Stimulated activated CD4-positive, alpha-beta T cell treated with anti-CD3 and anti-CD28 coated beads, Interleukin-12 subunit alpha, Interleukin-12 subunit beta, amount 100 ng/mL, for 4 hours (primary cell): ENCODE data around the gene FPR2.
"Not testable (repeated sequence)": the region's sequence is repeated elsewhere in the genome, so short reads cannot be mapped to it uniquely, and the experiment has no call there.

Source experiments
- DNase-seq: peaks from one replicate; pipeline ENCODE4 v3.0.0-alpha.2; 2020

FPR2 gene

DNA sequence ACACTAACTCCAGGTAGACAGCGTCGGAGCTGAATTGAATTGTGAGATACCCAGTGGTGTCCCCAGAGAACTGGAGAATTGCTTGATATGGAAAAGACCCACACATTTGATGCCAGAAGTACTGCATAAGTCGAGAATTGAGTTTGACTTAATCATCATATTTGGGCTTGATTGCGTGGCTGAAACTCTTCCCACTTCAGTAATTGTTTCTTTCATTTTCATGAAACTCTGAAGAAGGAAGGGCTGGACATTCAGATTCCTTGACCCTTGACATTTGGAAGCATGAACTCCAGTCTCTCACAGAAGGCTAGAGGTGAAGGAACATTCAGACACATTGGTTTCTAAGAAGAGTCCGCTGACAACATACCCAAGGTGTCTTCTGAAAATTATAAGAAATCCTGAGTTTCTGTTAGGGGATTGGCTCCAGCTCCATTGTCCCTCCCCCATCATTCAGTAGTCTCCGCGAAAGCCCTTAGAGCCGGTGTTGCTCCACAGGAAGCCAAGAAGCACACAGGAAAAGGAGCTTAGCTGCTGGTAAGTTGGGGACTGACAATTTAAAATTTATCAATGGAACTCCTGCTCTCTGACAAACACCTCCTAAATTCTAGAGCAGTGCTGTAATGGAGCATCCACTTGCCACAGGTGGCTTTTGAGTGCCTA lies at the start of gene FPR2:
Gene FPR2 (plus strand): TSS at position 484 of the 660 bp plus-strand sequence. CDS start 7,479 bp downstream, outside the sequence.
- no peak for DNase-seq

DNA sequence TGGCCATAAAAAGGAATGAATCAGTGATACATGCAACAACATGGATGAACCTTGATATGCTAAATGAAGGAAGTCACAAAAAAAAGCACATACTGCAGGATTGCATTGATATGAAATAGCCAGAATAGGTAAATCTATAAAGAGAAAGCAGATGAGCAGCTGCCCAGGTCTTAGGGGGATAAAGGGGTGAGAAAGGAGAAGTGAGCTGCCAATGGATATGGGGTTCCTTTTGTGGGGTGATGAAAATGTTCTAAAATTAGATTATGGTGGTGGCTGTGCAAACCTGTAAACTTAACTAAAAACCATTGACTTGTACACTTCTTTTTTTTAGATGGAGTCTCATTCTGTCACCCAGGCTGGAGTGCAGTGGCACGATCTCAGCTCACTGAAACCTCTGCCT lies 49.3 kb upstream of the FPR2 start:
- DNase-seq = no peak

- DNase-seq = no peak
Observed at GRCh38 chr19:51712461-51713081, 48.4 kb upstream of the FPR2 start.

GRCh38 chr19:51713319-51714285 lies 47.4 kb upstream of the FPR2 start:
- no peak for DNase-seq

DNA sequence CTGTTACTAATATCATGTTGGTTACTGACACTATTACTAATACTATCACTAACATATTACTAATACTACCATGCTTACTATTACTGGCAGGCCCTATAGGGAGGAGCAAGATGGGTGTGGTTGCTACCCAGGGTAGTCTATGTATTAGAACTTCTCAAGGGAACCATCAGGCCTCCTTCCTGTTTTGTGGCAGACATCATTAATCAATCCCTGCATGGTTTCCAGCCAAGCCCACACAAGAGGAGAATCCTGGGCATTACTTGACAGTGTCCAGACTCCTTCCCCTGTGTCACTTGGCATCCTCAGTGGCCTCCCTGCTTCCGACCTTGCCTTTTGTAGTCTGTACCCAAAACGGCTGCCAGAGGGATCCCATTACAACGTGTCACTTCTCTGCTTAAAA lies 46.1 kb upstream of the FPR2 start:
- no peak for DNase-seq

GRCh38 chr19:51715850-51716249 lies 45.1 kb upstream of the FPR2 start:
- DNase-seq = no peak

- no peak for DNase-seq
Observed at GRCh38 chr19:51716925-51717324, 44.1 kb upstream of the FPR2 start.

DNA sequence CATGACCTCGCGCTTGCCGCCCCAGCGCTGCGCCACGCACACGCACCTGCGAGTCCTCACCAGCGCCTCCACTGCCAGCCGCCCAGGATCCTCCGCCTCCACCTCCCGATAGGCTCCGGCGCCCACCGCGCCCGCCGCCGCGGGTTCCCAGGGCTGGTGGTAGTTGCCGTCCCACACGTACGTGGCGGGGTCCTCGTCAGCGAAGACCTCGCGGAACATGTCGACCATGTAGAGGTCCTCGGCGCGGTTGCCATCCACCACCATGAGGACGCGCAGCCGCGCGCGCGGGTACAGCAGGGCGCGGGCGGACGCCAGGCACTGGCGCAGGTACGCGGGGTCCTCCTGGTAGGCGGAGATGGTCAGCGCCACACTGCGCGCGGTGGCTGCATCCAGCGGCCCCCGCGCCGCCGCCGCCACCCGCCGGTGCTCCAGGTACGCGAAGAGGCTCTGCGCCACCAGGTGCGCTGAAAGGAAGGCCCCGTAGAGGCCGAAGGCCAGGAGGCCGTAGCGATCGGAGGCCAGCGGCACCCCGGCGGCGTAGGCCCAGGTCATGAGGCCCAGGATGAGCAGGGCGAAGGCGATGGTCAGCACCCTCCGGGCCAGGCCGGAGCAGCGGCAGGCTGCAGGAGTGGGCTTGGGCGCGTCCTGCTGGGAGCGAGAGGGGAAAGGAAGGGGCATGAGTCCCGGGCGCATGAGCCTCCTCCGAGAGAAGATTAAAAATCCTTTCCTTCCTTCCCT lies 41.6 kb upstream of the FPR2 start:
- DNase-seq = no peak

DNA sequence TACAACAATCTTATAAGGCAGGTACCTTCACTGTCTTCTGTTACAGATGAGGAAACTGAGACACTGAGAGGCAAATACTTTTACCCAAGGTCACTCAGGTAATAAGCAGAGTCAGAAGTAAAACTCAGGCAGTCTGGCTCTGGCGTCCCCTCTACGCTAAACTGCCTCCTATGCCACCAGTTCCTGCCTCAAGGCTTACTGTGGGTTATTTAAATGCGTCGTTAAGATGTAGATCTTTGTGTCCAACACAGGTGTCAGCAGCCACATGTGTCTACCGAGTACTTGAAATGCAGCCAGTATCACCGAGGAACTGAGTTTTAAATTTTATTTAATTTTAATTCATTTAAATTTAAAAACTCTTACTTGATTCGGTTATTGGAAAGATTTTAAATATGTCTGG lies 39.1 kb upstream of the FPR2 start:
- no peak for DNase-seq

DNA sequence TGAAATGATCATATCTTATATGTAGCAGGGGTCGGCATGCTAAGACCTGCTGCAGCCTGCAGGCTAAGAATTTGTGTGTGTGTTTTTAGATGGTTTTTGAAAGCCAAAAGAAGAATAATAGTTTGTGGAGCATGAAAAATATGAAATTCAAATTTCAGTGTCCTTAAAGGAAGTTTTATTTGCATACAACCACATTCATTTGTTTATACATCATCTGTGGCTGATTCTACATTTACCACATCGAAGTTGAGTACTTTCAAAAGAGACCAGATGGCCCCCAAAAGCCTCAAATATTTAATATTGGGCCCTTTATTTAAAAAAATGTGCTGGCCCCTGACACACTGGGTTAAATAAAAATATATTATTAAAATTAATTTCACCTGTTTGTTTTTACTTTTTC lies 38.5 kb upstream of the FPR2 start:
- DNase-seq = no peak

DNA sequence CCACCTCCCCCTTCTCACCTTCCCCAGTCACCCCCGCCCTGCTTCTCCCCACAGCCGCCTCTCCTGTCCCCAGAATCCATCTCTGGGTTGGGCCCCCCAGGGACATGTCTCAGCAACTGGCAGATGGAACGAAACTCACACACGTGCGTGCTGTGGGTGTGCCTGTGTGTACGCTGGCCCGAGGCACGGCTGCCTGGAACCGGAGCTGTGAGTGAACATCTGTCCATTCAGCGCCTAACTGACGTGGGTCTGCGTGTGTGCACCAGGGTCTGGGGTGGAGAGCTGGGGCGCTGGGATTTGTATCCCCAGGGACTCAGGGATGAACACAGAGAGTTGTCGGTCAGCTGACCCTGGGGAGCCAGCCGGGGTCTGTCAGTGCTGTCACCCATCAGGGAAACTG lies 36.4 kb upstream of the FPR2 start:
- DNase-seq = no peak

GRCh38 chr19:51726049-51726448 lies 34.9 kb upstream of the FPR2 start:
- no peak for DNase-seq

DNA sequence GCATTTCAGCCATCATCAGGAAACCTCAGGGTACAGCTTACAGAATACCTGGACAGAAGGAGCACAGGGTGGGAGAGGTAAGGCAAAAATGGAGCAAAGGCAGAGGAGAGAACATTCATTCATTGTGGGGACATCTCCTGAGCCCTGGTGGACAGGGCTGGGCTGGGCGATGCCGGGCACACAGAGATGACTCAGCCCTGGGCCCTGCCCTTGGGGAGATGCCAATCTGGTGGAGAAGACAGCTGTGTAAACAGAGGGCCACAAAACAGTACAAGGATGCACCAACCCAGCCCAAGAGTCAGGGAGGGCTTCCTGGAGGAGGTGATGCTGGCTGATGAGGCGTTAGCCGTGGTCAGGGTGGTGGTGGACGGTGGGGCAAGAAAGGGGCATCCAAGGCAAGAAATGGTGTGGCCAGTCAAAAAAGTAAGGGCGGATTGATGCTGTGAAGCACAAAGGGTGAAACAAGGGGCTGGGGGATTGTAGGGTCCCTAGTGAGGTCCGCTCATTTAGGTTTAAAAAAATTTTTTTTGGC lies 33.6 kb upstream of the FPR2 start:
- no peak for DNase-seq

- no peak for DNase-seq
Observed at GRCh38 chr19:51729781-51730180, 31.2 kb upstream of the FPR2 start.

- no peak for DNase-seq
Observed at GRCh38 chr19:51733742-51734522, 27.0 kb upstream of the FPR2 start.

- no peak for DNase-seq
Observed at GRCh38 chr19:51735759-51736449, 25.1 kb upstream of the FPR2 start.

DNA sequence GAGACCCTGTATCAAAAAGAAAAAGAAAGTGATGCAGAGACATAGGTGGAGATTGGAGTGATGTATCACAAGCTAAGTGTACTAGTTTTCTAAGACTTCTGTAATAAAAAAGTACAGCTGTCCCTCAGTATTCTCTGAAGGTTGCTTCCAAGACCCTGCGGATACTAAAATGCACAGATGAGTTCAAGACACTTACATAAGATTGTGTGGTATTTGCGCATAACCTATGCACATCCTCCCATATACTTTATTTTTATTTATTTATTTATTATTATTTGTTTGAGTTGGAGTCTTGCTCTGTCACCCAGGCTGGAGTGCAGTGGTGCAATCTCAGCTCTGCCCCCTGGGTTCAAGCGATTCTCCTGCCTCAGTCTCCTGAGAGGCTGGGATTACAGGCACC lies 23.6 kb upstream of the FPR2 start:
- DNase-seq = no peak

- no peak for DNase-seq
Observed at GRCh38 chr19:51737924-51738323, 23.1 kb upstream of the FPR2 start.

DNA sequence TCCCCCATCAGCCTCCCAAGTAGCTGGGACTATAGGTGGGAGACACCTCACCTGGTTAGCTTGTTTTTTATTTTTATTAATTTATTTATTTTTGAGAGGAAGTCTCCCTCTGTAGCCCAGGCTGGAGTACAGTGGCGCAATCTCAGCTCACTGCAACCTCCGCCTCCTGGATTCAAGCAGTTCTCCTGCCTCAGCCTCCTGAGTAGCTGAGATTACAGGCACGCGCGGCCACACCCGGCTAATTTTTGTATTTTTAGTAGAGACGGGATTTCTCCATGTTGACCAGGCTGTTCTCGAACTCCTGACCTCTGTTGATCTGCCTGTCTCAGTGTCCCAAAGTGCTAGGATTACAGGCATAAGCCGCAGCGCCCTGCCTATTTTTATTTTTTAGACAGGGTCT lies 22.5 kb upstream of the FPR2 start:
- not testable (repeated sequence) for DNase-seq

- no peak for DNase-seq
Observed at GRCh38 chr19:51739466-51740213, 21.3 kb upstream of the FPR2 start.

GRCh38 chr19:51740356-51740755 lies 20.6 kb upstream of the FPR2 start:
- DNase-seq = no peak
